ENCODE measurements around the gene TMEM270.
A peak's percentile ranks its signal among the peaks of the same experiment; 100 is the strongest.

Gene TMEM270

DNA sequence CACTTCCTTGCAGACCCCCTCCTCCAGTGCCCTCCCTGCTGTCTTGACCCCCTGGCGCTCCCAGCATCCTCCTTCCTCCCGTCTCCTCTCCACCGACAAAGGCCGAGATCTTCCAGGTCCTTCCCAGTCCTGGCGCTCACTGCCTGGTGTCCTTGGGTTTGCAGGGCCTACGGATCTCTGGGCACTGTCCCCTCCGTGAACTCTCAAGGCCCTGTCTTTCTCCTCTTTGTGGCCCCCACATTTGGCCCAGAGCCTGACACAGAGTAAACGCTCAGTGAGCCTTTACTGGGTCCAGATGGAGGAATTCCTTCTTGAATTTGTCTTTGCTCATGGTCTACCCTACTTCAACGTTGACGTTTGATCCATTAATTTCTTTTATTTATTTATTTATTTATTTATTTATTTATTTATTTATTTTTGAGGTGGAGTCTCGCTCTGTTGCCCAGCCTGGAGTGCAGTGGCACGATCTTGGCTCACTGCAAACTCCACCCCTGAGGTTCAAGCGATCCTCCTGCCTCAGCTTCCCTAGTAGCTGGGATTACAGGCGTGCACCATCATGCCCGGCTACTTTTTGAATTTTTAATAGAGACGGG, 29.7 kb downstream of the TMEM270 start:
- no peak for DNase-seq

DNA sequence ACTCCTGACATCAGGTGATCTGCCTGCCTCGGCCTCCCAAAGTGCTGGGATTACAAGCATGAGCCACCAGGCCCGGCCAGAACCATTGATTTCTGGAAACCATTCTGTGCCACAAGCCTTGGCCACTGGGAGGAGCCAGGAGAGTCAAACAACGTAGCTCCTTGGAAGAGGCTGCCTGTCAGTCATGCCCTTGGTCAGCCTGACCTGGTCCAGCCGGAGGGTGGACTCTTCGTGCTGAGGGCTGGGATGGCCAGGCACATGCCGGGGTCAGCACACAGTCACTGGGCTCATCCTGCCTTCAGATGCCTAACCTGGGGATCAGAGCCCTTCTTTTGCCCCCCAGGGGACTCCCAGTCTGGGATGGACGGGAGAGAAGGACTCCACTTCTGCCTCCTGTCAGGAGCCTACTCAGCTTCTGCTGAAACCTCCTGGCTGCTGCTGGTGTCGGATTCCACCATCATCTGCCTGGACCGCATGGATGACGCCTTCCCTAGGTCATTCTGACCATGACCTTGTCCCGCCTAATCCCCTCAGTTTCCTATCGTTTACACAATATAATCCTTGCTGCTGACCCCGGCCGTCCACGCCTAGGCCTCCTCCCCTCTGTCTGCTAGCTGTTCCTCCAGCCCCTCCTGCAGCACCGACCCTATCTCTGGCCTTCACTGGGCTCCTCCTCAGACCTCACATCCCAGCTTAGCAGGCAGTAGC, 30.4 kb downstream of the TMEM270 start:
- no peak for DNase-seq

DNA sequence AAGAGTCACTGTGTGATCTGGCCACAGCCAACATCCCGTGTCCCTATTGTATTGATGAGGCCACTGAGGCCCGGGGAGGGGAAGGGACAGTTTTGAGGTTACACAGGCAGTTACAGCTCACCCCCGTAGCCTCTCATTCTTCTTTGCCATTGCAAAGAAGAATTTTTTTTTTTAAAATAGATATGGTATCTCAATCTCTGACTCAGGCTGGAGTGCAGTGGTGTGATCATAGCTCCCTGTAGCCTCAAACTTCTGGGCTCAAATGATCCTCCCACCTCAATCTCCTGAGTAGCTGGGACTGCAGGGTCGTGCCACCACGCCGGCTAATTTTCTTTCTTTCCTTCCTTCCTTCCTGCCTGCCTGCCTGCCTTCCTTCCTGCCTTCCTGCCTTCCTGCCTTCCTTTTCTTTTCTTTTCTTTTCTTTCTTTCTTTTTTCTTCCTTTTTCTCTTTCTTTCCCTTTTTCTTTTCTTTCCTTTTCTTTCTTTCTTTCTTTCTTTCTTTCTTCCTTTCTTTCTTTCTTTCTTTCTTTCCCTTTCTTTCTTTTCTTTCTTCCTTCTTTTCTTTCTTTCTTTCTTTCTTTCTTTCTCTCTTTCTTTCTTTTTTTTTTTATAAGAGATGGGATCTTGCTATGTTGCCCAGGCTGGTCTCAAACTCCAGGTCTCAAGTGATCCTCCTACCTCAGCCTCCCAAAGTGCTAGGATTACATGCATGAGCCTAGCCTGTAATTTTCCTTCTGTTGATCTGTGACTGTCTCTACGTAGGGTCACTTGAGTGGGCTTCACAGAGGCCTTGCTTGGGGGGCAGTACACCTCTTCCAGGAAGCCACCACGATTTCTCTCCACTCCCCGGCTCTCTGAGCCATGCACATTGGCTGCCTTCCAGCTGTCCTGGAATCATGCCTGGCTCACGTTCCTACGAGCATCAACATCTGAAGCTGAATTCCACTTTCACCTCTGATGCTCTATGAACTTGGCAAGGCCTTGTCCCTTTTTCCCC, 31.3 kb downstream of the TMEM270 start:
- peak; percentile 5 to 61 for DNase-seq

DNA sequence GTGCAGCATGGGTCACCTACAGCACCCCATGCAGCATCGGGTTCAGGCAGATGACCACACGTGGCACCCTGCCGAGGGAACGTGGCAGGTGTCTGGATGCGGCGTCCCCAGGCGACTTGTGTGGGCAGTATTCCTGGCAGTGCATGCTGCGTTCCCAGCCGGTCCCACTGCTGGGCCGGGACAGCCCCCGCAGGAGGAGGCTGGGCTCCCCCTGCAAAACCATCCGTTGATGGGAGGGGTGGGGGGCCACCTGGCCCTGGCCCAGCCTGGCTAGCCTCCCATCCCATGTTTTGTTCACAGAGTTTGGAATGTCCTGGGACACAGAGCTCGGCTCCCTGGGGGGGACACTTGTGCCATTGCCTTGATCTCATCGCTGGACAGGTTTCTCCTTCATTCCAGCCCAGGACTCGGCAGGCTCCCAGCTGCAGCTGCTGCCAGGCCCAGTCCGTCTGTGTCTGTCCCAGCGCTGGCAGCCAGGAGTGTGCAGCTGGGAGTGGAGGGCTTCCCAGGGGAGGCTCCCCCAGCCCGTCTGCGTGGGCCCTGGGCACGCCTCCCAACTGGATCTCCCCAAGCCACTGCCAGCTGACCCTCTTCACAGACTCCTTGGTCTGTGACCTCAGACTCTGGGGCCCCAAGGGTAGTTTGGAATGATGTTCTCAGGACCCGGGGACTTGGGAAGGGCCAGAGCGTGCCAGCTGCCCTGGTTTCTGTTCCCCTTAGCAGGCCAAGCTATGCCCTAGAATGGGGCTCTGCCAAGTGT, 32.6 kb downstream of the TMEM270 start:
- DNase-seq = peak; percentile 49 to 88

DNA sequence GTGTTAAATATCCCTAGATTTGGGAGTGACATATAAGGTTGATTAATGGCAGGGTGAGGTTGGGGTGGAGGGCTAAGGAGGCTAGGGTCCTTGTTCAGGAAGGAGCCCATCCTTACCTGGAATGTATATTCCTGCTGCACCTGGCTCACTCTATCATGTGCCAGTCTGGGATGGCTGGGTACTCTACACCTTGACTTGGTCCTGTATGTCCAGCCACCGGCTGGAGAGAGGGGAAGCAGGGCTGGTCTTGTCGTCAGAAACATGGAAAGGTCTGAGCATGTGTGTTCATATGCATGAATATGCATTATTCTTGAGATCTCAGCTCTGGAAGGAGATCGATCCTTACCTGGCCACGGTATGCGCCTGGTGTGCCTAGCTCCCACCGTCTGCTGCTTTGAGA, 33.2 kb downstream of the TMEM270 start:
- no peak for DNase-seq

DNA sequence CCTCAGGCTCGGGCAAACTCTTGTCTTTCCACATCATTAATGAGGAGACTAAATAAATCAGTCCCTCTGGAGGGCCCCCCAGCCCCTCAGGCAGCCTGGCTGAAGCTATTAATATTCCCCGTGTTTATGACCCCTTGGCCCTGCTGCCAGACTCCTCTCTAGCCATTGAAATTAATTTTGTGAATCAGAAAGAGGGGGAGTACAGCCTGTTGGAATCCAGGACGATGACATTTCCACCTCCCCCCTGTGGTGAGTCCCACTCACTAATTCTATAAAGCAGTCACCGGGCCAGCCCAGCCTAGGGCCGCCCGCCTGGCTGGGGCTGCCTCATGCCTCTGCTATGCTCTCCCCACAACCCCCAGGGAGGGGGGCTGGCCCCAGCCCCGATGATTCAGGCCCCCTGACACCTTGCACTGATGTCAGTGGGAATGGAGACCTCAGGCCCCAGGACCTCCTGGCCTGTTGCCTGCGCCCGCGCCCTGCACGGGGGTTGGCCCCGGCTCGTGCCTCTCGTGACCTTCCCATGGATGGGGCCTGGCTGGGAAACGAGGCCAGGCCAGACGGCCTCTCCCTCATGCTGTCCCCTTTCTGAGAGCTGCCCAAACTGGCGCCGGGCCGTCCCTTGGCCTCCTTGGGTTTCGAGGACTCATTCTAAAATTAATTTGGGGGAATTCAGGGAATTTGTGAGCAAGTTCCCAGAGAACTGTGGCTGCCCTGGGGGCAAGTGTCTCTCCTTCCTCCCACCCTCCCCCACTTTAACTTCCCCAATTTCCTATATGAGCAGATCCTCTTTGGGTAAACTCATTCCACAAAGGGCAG, 34.0 kb downstream of the TMEM270 start:
- DNase-seq = peak in 1 of 2 experiments; percentile 36

DNA sequence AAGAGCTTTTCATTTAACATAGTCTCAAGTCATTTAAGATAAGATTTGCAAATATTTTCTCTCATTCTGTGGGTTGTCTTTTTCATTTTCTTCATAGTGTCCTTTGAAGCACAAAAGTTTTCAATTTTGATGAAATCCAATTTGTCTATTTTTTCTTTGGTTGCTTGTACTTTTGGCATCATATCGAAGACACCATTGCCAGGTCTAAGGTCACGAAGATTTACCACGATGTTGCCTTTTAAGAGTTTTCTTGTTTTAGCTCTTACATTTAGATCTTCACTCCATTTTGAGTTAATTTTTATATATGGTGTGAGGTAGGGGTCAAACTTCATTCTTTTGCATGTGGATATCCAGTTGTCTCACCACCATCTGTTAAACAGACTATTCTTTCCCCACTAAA, 34.7 kb downstream of the TMEM270 start:
- DNase-seq = no peak

DNA sequence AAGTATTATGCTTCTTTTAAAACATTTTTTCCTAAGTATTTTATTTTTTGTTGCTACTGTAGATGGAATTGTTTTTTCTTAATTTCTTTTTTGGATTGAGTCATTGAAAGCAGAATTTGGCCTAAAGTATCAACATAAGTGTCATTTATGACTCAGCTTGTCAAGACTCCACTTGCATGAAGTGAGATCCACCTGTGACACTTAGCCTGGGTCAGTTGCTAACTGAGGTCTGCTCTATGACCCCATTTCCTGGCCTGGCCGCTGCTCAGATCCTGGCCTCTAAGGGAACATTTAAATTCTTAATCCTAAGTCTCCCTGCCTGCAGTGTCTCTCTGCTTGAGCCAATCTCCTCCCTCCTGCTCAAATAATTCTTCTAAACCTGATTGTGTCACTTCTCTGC, 35.5 kb downstream of the TMEM270 start:
- DNase-seq = no peak

DNA sequence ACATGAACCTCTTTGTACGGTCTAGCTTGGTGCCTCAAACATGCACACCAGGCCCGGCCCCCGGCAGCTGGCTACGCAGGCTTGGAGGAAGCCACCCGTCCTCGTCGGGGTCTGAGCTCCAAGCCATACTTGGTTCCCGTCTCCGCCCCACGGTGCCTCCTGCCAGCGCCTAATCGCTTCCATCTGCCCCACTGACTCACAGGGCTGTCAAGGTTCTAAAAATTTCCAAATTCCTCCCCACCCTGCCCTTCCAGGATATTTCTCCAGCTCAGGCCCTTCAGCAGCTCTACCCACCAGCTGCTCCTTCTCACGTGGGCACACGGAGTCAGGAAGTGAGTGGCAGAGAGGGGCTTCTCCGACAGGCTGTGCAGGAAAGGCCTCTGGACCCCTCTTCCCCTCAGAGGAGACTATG, 38.8 kb downstream of the TMEM270 start:
- peak; percentile 23 to 80 for DNase-seq

DNA sequence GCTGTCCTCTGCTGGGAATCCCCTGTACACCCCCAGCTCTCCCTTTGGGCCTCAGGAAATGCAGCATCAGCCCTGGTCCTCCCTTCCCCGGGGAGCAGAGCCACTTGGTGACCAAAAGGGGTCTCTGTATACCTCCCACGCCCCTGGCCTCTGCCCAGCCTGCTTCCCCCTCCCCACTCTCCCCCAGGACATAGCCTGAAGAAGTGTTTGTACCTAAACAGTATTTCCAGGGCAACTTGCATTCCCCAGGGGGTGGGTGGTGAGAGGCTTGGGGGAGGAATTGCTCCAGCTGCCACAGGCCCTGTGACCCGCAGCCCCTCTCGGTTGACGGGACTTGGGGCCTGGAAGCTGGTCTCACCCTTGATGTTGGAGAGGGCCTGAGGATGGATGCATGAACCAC, 39.3 kb downstream of the TMEM270 start:
- no peak for DNase-seq

DNA sequence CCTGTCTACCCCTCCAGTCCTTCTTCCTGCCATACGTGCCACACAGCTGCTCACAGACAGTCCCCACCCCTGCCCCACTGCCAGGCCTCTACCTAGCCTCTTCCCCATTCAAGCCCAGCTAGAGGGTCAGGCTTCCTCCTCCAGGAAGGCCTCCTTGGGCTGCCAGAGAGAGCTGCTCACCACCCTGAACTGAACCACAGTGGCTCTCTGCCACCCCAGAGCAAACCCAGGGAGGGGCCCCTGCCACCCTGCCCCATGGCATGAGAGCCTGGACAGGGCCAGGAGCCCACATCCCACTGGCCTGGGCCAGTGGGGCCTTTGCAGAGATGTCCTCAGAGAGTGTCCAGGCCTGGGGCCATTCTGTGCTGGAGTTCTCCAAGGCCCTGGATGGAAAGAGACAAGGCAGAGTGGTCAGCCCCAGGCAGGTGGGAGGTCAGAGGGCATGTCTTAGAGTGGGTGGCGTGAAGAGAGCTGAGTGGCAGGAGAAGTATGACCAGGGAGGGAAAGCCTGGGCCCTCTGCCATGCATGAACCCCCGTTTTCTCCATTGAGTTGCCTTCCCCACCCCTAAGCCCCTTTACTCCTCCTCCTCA, 40.4 kb downstream of the TMEM270 start:
- no peak for DNase-seq

DNA sequence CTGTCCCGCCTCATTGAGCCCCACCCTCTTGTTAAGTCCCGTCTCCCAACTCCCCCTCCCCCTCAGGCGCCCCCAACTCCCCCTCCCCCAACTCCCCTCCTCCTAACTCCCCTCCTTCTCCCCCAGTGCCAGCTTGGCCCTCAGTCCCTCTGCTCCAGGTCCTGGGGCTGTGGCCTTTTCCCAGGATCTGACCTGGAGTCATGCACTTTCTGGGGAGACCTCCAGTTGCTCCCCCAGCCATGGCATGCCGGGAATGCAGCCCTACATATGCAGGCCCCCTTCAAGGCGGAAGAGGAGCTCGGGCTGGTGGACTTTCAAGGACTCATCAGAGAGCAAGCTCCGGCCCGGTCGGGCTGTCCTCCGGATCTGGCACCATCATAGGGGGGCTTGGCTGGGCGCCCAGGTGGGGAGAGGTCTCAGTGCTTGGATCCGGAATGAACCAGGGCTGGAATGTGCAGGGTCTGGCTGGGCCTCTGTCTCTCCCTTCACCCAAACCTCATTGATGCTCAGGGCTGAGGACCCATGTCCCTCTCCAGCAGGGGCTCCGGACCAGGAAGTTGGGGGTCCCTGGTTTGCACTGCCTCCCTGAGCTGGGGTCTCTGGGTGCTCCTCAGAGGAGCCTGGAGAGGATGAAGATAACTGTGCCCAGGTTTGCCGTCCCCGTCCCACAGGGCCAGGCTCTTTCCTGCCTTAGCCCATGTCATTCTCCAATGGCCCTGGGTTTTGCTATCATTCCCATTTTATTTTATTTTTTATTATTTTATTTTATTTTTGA, 41.1 kb downstream of the TMEM270 start:
- no peak for DNase-seq

DNA sequence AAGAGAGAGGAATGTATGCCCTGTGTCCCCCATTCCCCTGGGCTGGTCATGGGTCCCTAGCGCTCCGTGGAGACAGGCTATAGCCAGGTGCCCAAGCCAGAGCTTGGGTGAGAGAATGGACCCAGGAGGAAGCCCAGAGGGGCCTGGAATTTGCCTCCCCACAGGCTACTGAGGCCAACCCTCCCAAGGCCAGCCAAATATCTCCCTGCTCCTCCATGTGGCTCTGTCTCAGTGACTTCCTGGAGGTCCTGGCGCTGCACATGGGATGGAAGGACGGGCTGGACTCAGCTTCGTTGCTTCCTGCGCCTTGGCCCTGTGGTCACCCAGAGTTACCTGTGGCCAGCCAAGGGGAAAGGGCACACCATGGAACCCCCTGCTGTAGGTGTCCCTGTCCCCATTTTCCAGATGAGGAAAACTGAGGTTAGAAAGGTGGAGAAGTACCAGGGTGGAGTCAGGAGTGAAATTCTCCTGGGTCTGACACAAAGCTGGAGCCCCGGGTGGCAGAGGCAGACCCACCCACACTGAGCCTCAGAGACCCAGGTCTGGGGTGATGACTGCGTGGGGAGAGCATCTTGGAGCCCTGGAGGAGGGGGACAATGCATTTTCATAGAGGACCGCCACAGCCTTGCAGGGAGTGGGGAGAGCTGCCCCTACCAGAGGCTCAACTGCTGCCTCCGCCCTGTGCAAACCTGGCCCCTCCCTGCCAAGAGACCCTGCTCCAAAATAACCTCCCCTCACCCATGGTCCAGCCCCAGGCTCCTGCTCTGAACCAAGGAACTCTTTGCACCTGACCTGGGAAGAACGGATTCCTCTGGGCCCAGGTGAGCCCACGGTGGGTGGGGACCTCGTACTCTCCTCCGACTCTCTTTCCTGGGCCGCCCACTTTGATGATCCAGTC, 42.6 kb downstream of the TMEM270 start:
- DNase-seq = no peak

DNA sequence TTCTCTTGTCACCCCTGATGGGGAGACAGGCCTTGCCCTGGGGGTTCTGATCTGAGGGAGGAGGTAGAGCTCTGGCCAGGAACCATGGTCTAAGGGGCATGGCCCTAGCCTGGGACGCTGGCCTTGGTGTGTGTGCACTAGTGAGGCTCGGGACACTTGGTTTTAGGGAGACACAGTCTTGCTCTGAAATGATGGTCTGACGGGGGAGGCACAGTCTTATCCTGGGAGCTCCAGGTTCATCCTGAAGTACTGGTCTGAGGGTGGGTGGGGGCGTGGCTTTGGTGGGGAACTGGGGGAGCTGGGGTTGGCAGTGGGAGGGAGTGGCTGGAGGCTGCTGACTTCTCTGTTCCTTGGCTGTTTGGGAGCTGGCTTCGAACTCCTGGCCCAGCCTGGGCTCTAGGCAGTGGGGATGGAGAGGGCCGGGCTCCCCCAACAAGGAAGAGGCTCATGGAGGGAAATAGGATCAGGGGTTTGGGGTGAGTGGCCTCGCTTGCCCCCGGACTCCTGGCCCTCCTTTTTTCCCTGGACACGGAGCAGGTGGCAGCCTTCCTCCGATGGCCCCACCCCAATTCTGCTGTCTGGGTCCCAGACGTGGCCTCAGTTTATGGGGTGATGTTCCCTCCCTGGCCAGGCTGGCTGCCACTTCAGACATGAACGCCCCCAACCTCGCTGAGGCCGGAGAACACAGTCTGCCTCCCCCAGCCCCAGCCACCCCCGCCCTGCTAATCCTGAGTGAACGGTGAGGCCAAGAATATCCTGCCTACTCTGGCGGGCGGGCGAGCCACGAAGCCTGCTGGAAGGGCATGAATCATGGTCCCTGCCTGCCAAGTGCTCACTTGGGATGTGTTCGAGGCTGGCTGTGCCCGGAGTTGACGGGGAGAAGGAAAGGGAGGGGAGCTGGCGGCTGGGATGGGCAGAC, 43.5 kb downstream of the TMEM270 start:
- peak; percentile 31 to 69 for DNase-seq

DNA sequence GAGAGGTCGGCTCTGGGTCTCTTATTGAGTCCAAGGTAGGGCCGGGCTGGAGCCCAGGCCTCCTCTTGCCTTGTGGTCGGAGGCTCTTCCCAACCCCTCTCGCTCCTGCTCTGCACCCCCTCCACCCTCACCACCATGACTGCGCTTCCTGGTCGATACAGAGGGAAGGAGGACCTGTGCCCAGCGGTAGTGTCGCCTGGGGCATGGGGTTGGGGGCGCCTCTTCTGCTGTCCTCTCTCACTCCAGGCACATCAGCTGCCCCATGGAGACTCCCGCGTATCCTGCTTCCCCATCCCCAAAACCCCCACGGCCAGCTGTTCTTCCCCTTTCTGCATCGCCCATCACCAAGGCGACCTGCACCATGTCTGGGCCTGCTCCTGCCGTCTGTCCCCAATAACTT, 44.4 kb downstream of the TMEM270 start:
- DNase-seq = no peak

DNA sequence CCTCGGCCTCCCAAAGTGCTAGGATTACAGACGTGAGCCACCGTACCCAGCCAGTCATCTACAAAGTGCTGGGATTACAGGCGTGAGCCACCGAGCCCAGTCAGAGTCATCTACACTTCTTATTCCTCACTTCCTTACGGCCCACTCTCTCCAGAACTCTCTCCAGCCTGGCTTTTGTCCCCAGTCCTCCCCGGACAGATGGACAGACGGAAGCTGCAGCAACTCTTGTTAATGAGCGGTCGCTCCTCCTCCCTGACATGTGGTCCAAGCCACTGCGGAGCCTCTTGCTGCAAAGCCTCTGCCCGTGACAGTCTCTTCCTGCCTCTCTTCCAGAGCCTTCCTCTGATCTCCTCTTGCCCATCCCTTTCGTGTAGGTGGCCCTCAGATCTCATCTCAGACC, 45.9 kb downstream of the TMEM270 start:
- no peak for DNase-seq

DNA sequence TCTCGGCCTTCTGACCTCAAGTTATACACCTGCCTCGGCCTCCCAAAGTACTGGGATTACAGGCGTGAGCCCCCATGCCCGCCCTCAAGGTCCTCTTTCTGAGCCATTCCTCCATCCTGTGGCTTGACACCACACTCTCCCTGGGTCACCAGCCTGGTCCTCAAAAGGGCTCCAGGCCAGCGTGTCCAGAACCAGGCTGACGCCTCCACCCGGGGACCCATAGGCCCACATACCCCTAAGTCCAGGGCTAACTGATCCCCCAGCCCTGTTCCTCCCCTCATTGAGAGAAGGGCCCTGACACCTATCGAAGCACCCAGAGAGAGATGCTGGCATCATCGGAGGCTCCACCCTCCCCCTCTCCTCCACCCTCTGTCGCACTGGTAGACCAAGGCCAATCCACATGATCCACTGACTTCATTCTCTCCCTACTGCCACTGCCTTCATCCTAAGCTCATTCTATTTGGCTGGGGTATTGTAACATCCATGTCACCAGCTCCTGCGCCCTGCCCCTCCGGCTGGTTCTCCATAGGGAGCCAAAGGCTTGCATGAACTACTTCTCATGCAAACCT, 46.7 kb downstream of the TMEM270 start:
- no peak for DNase-seq

DNA sequence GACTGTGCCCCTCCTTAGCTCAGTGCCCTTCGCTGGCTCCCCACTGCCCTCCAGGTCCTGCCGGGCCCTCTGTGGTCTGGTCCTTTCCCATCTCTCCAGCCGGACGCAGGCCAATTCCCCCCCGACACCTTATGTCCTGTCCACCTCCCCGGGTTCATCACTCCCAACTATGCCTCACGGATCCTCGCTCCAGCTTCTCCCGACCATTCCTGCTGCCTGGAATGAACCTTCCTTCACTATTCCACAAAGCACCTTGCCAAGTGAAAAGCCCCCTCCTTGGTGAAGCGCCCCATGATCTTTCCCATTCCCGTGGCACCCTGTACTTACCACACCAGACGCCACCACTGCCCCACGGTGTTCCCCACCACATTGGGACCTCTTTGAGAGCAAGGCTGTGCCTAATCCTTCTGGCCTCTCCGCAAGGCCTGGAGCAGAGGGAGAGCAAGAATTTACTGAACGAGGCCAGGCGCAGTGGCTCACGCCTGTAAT, 47.2 kb downstream of the TMEM270 start:
- DNase-seq = no peak
